SU-DHL-6 (cell line): ENCODE data around the gene CPED1.

Experiments used
- H2AFZ ChIP-seq: fragments of 200-600 bp; sonication (generic); 2 replicates; pipeline ENCODE4 v1.6.1; 2014; ENCODE audit warnings: low read depth, mild to moderate bottlenecking, moderate library complexity, mixed read lengths, antibody characterized with exemption, low read length; ENCODE audit not compliant: severe bottlenecking
- H3F3A ChIP-seq: fragments of 200-600 bp; shearing (Covaris generic); 2 replicates; pipeline ENCODE4 v1.6.0; 2016; ENCODE audit warnings: antibody characterized with exemption, mild to moderate bottlenecking; ENCODE audit not compliant: insufficient read depth
- H3K27ac ChIP-seq: fragments of 200-600 bp; sonication (generic); 2 replicates; pipeline ENCODE4 v1.5.1; 2016; ENCODE audit warnings: low read depth, mild to moderate bottlenecking, low read length, moderate library complexity, mixed read lengths
- H3K27me3 ChIP-seq: fragments of 200-600 bp; sonication (generic), shearing (Covaris generic); 2 replicates; pipeline ENCODE4 v1.6.0; 2014; ENCODE audit warnings: mild to moderate bottlenecking, low read length
- H3K36me3 ChIP-seq: fragments of 200-600 bp; sonication (generic); 2 replicates; pipeline ENCODE4 v1.6.1; 2014; ENCODE audit warnings: mild to moderate bottlenecking, low read length, mixed read lengths
- H3K4me2 ChIP-seq: fragments of 300-600, 200-600 bp; shearing (Covaris generic), sonication (generic); 2 replicates; pipeline ENCODE4 v1.6.0; 2014; ENCODE audit warnings: low read length, low read depth, mild to moderate bottlenecking; ENCODE audit not compliant: poor library complexity, severe bottlenecking
- H3K4me3 ChIP-seq: fragments of 200-600 bp; sonication (generic); 2 replicates; pipeline ENCODE4 v1.5.1; 2014; ENCODE audit warnings: antibody characterized with exemption, low read length, mild to moderate bottlenecking, mixed read lengths; ENCODE audit not compliant: insufficient read depth, poor library complexity, severe bottlenecking
- H3K79me2 ChIP-seq: fragments of 200-600 bp; sonication (generic); 2 replicates; pipeline ENCODE4 v1.6.1; 2014; ENCODE audit warnings: mild to moderate bottlenecking, low read length, moderate library complexity; ENCODE audit not compliant: insufficient read depth
- H3K9ac ChIP-seq: fragments of 200-600 bp; sonication (generic); 2 replicates; pipeline ENCODE4 v1.7.0; 2014; ENCODE audit warnings: mild to moderate bottlenecking, low read length
- H3K9me2 ChIP-seq: fragments of 200-600 bp; sonication (generic); replicated peaks from 2 replicates; pipeline ENCODE4 v1.6.1; 2014; ENCODE audit warnings: low read length; ENCODE audit not compliant: insufficient read depth
- H3K9me3 ChIP-seq: fragments of 200-600 bp; sonication (generic); 2 replicates; pipeline ENCODE4 v1.6.1; 2014; ENCODE audit warnings: low read length, mixed read lengths; ENCODE audit not compliant: insufficient read depth
- H4K20me1 ChIP-seq: fragments of 200-600 bp; sonication (generic); 2 replicates; pipeline ENCODE4 v1.6.1; 2014; ENCODE audit warnings: low read depth, mild to moderate bottlenecking, antibody characterized with exemption, low read length, moderate library complexity, mixed read lengths
- CTCF ChIP-seq: fragments of 200-600 bp; sonication (generic); IDR thresholded peaks from one replicate; pipeline ENCODE4 v1.5.1; 2017; ENCODE audit warnings: antibody characterized with exemption, mild to moderate bottlenecking, low read length, moderate library complexity; ENCODE audit not compliant: insufficient read depth, poor library complexity, severe bottlenecking
- EZH2phosphoT487 ChIP-seq: fragments of 200-600 bp; sonication (generic), shearing (Covaris generic); conservative IDR thresholded peaks from 2 replicates; pipeline ENCODE4 v1.6.1; 2018; ENCODE audit warnings: mild to moderate bottlenecking, antibody characterized with exemption, low read length, moderate library complexity, mixed read lengths

Gene CPED1

GRCh38 chr7:121195874-121196273, 207.4 kb downstream of the CPED1 start:
- Histone ChIP-seq H3K79me2 (no peaks in the 10 kb centered on the region), H3K4me2 (no peak overlapping the region), H2AFZ (no peak overlapping the region), H3K9me2 (no peaks in the 10 kb centered on the region), H3F3A (no peaks in the 10 kb centered on the region), H4K20me1 (no peaks in the 10 kb centered on the region), H3K9me3 (no peaks in the 10 kb centered on the region), H3K4me3 (no peak overlapping the region), H3K27me3 (no peaks in the 10 kb centered on the region), H3K27ac (no peak overlapping the region), H3K9ac (no peak overlapping the region), H3K36me3 (no peaks in the 10 kb centered on the region)
- TF ChIP-seq EZH2phosphoT487 (no peak), CTCF (no peak)

GRCh38 chr7:121196286-121196685, 207.8 kb downstream of the CPED1 start:
- H3F3A ChIP-seq, result no peaks in the 10 kb centered on the region
- TF ChIP-seq EZH2phosphoT487 (no peak), CTCF (no peak)
- no peak overlapping the region for H3K27ac ChIP-seq
- H4K20me1 ChIP-seq, result no peaks in the 10 kb centered on the region
- H3K4me3 ChIP-seq, result no peak overlapping the region
- H3K79me2 ChIP-seq, result no peaks in the 10 kb centered on the region
- no peaks in the 10 kb centered on the region for H3K27me3 ChIP-seq
- H2AFZ ChIP-seq, result no peak overlapping the region
- H3K9me2 ChIP-seq, result no peaks in the 10 kb centered on the region
- H3K9ac ChIP-seq, result no peak overlapping the region
- H3K9me3 ChIP-seq, result no peaks in the 10 kb centered on the region
- H3K36me3 ChIP-seq, result no peaks in the 10 kb centered on the region
- no peak overlapping the region for H3K4me2 ChIP-seq

- no peak overlapping the region for H3K27ac ChIP-seq
- no peak overlapping the region for H3K4me3 ChIP-seq
- H3K27me3 ChIP-seq, result no peaks in the 10 kb centered on the region
- no peaks in the 10 kb centered on the region for H4K20me1 ChIP-seq
- H3K79me2 ChIP-seq, result no peaks in the 10 kb centered on the region
- H2AFZ ChIP-seq, result no peak overlapping the region
- no peaks in the 10 kb centered on the region for H3K9me2 ChIP-seq
- no peaks in the 10 kb centered on the region for H3K36me3 ChIP-seq
- no peak for TF ChIP-seq CTCF
- TF ChIP-seq EZH2phosphoT487, result no peak
- no peaks in the 10 kb centered on the region for H3F3A ChIP-seq
- no peak overlapping the region for H3K4me2 ChIP-seq
- H3K9ac ChIP-seq, result no peak overlapping the region
- H3K9me3 ChIP-seq, result no peaks in the 10 kb centered on the region
Observed at GRCh38 chr7:121197455-121197854, 208.9 kb downstream of the CPED1 start.
